Stimulated activated CD4-positive, alpha-beta T cell treated with anti-CD3 and anti-CD28 coated beads, Interleukin-1b, Interleukin-23, amount 100 ng/mL, for 24 hours (primary cell): ENCODE data around the gene SH3GL1.

ENCODE experiments used
- DNase-seq, 4 experiments: peaks; one replicate each; pipeline ENCODE4 v3.0.0-alpha.2; 2020; ENCODE audit warnings: low read depth in 4 of 4, low spot score in 1 of 4

Gene SH3GL1

GRCh38 chr19:4400135-4400936 is at the start of gene SH3GL1:
Gene SH3GL1, minus strand, starts transcription at chr19:4400547. Its CDS starts 179 bp downstream, at chr19:4400368.
- peak; percentile 86 to 97 (median 90) for DNase-seq

GRCh38 chr19:4449639-4450028 is 49.3 kb upstream of the SH3GL1 start:
- no peak for DNase-seq

- DNase-seq: no peak
These were observed 48.8 kb upstream of the SH3GL1 start for GRCh38 chr19:4449022-4449638.

GRCh38 chr19:4448147-4448985 is 48.0 kb upstream of the SH3GL1 start:
- no peak for DNase-seq

GRCh38 chr19:4447327-4448146 is 47.2 kb upstream of the SH3GL1 start:
- DNase-seq: no peak

- DNase-seq: no peak
These were observed 46.4 kb upstream of the SH3GL1 start for GRCh38 chr19:4446704-4447200.

- DNase-seq: no peak
These were observed 45.8 kb upstream of the SH3GL1 start for GRCh38 chr19:4445963-4446703.

GRCh38 chr19:4444765-4445741 is 44.7 kb upstream of the SH3GL1 start:
- DNase-seq: no peak

- no peak for DNase-seq
These were observed 43.8 kb upstream of the SH3GL1 start for GRCh38 chr19:4443966-4444764.

- DNase-seq: no peak
These were observed 42.8 kb upstream of the SH3GL1 start for GRCh38 chr19:4443188-4443587.

GRCh38 chr19:4442819-4443146 is 42.4 kb upstream of the SH3GL1 start:
- DNase-seq: no peak

GRCh38 chr19:4441994-4442818 is 41.9 kb upstream of the SH3GL1 start:
- DNase-seq: no peak

- DNase-seq: no peak
These were observed 38.9 kb upstream of the SH3GL1 start for GRCh38 chr19:4439243-4439642.

- DNase-seq: no peak
These were observed 36.8 kb upstream of the SH3GL1 start for GRCh38 chr19:4437103-4437502.

GRCh38 chr19:4436231-4436630 is 35.9 kb upstream of the SH3GL1 start:
- DNase-seq: no peak

GRCh38 chr19:4434391-4434790 is 34.0 kb upstream of the SH3GL1 start:
- DNase-seq: no peak

- DNase-seq: no peak
These were observed 32.7 kb upstream of the SH3GL1 start for GRCh38 chr19:4432918-4433506.
